ACC112 (cell line): ENCODE measurements around the gene SORCS2.

Experiments
- H2AFZ ChIP-seq: fragments of 200-600 bp; sonication (generic); one replicate; pipeline ENCODE4 v1.6.0; 2017; ENCODE audit warnings: antibody characterized with exemption, low read length; ENCODE audit not compliant: unreplicated experiment
- H3K27ac ChIP-seq: fragments of 200-600 bp; sonication (generic); 2 replicates; pipeline ENCODE4 v1.5.1; 2014; ENCODE audit warnings: low read depth, mild to moderate bottlenecking, antibody characterized with exemption, low read length, moderate library complexity
- H3K27me3 ChIP-seq: fragments of 200-600 bp; sonication (generic); 2 replicates; pipeline ENCODE4 v1.6.1; 2014; ENCODE audit warnings: mild to moderate bottlenecking, antibody characterized with exemption, low read length, moderate library complexity, mixed read lengths; ENCODE audit not compliant: insufficient read depth
- H3K36me3 ChIP-seq: fragments of 200-600 bp; sonication (generic); 2 replicates; pipeline ENCODE4 v1.6.1; 2016; ENCODE audit warnings: mild to moderate bottlenecking, antibody characterized with exemption, low read length, moderate library complexity, mixed read lengths; ENCODE audit not compliant: insufficient read depth
- H3K4me1 ChIP-seq: fragments of 200-600 bp; sonication (generic); one replicate; pipeline ENCODE4 v1.6.1; 2016; ENCODE audit warnings: low read length, mixed read lengths; ENCODE audit not compliant: insufficient read depth, unreplicated experiment, control insufficient read depth
- H3K4me3 ChIP-seq: fragments of 200-600 bp; sonication (generic); 2 replicates; pipeline ENCODE4 v1.5.1; 2014; ENCODE audit warnings: mild to moderate bottlenecking, low read depth, low read length
- H3K79me2 ChIP-seq: fragments of 200-600 bp; sonication (generic); one replicate; pipeline ENCODE4 v1.6.0; 2016; ENCODE audit warnings: low read length; ENCODE audit not compliant: control insufficient read depth, unreplicated experiment, insufficient read depth

SORCS2 gene

GRCh38 chr4:7368296-7368695 is 176.0 kb downstream of the SORCS2 start:
- Histone ChIP-seq H3K79me2 (no peaks in the 10 kb centered on the region), H3K4me1 (peaks cover 8% of the 10 kb centered on the region), H3K4me3 (no peak overlapping the region), H3K27me3 (peaks cover 24% of the 10 kb centered on the region), H3K27ac (no peak overlapping the region), H3K36me3 (no peaks in the 10 kb centered on the region), H2AFZ (no peak overlapping the region)

- Histone ChIP-seq H3K36me3 (no peaks in the 10 kb centered on the region), H3K4me1 (peaks cover 8% of the 10 kb centered on the region), H3K79me2 (no peaks in the 10 kb centered on the region), H3K27ac (no peak overlapping the region), H3K4me3 (no peak overlapping the region), H3K27me3 (peaks cover 21% of the 10 kb centered on the region), H2AFZ (no peak overlapping the region)
These were observed 177.2 kb downstream of the SORCS2 start for GRCh38 chr4:7369511-7369910.

GRCh38 chr4:7370038-7370437 is 177.7 kb downstream of the SORCS2 start:
- H3K27me3 ChIP-seq = peaks cover 18% of the 10 kb centered on the region
- no peak overlapping the region for H3K27ac ChIP-seq
- H3K79me2 ChIP-seq = no peaks in the 10 kb centered on the region
- peaks cover 8% of the 10 kb centered on the region for H3K4me1 ChIP-seq
- no peaks in the 10 kb centered on the region for H3K36me3 ChIP-seq
- H3K4me3 ChIP-seq = no peak overlapping the region
- H2AFZ ChIP-seq = no peak overlapping the region

- H3K27ac ChIP-seq = 0 out of 2 replicates have a peak overlapping the region, but pooled peaks have one; percentile 13
These were observed 179.0 kb downstream of the SORCS2 start for GRCh38 chr4:7371210-7371941.

GRCh38 chr4:7372673-7373072 is 180.3 kb downstream of the SORCS2 start:
- no peaks in the 10 kb centered on the region for H3K36me3 ChIP-seq
- no peaks in the 10 kb centered on the region for H3K79me2 ChIP-seq
- H3K27me3 ChIP-seq = peaks cover 9% of the 10 kb centered on the region; the same call in 1 of the 2 replicates
- H2AFZ ChIP-seq = no peak overlapping the region
- peaks cover 8% of the 10 kb centered on the region for H3K4me1 ChIP-seq
- H3K27ac ChIP-seq = no peak overlapping the region
- H3K4me3 ChIP-seq = no peak overlapping the region

More at GRCh38 chr4:7371210-7371941, 179.0 kb downstream of the SORCS2 start:
- Histone ChIP-seq H3K36me3 (no peaks in the 10 kb centered on the region), H2AFZ (peak overlapping the region; percentile 48), H3K4me3 (peak overlapping the region; percentile 52; the same call in 1 of the 2 replicates), H3K4me1 (peaks cover 8% of the 10 kb centered on the region), H3K27me3 (peaks cover 11% of the 10 kb centered on the region; the same call in 1 of the 2 replicates), H3K79me2 (no peaks in the 10 kb centered on the region)

- no peak overlapping the region for H3K4me3 ChIP-seq
- no peaks in the 10 kb centered on the region for H3K36me3 ChIP-seq
- H2AFZ ChIP-seq = no peak overlapping the region
- H3K27ac ChIP-seq = no peak overlapping the region
- H3K4me1 ChIP-seq = peaks cover 8% of the 10 kb centered on the region
- H3K79me2 ChIP-seq = no peaks in the 10 kb centered on the region
- peaks cover 18% of the 10 kb centered on the region; the same call in 1 of the 2 replicates for H3K27me3 ChIP-seq
These were observed 182.2 kb downstream of the SORCS2 start for GRCh38 chr4:7374571-7374970.

GRCh38 chr4:7375427-7375826 is 183.1 kb downstream of the SORCS2 start:
- H3K27ac ChIP-seq = no peak overlapping the region
- peaks cover 8% of the 10 kb centered on the region for H3K4me1 ChIP-seq
- H3K4me3 ChIP-seq = no peak overlapping the region
- no peaks in the 10 kb centered on the region for H3K79me2 ChIP-seq
- peaks cover 18% of the 10 kb centered on the region; the same call in 1 of the 2 replicates for H3K27me3 ChIP-seq
- H2AFZ ChIP-seq = no peak overlapping the region
- no peaks in the 10 kb centered on the region for H3K36me3 ChIP-seq

- Histone ChIP-seq H3K27ac (no peak overlapping the region), H3K36me3 (no peaks in the 10 kb centered on the region), H3K79me2 (no peaks in the 10 kb centered on the region), H2AFZ (no peak overlapping the region), H3K4me1 (no peaks in the 10 kb centered on the region), H3K27me3 (peaks cover 18% of the 10 kb centered on the region; the same call in 1 of the 2 replicates), H3K4me3 (no peak overlapping the region)
These were observed 185.0 kb downstream of the SORCS2 start for GRCh38 chr4:7377223-7377865.

- H2AFZ ChIP-seq = no peak overlapping the region
- H3K27ac ChIP-seq = no peak overlapping the region
- H3K4me1 ChIP-seq = no peaks in the 10 kb centered on the region
- H3K4me3 ChIP-seq = no peak overlapping the region
- peaks cover 18% of the 10 kb centered on the region; the same call in 1 of the 2 replicates for H3K27me3 ChIP-seq
- H3K79me2 ChIP-seq = no peaks in the 10 kb centered on the region
- no peaks in the 10 kb centered on the region for H3K36me3 ChIP-seq
These were observed 186.8 kb downstream of the SORCS2 start for GRCh38 chr4:7379186-7379585.

- Histone ChIP-seq H3K4me1 (no peaks in the 10 kb centered on the region), H3K27ac (no peak overlapping the region)
These were observed 187.4 kb downstream of the SORCS2 start for GRCh38 chr4:7379719-7380118.

More at GRCh38 chr4:7379719-7380118, 187.4 kb downstream of the SORCS2 start:
- peaks cover 18% of the 10 kb centered on the region; the same call in 1 of the 2 replicates for H3K27me3 ChIP-seq
- no peaks in the 10 kb centered on the region for H3K79me2 ChIP-seq
- H3K4me3 ChIP-seq = no peak overlapping the region
- no peaks in the 10 kb centered on the region for H3K36me3 ChIP-seq
- no peak overlapping the region for H2AFZ ChIP-seq
